NCI-H345 treated with DMSO at 0.1 percent for 48 hours (cell line): ENCODE data around the gene FBXW4.
"Not testable (repeated sequence)": the region's sequence is repeated elsewhere in the genome, so short reads cannot be mapped to it uniquely, and the experiment has no call there.

Experiments
- DNase-seq: peaks from one replicate; lab custom pipeline; 2025; ENCODE audit not compliant: unreplicated experiment; lab: John Stamatoyannopoulos, UW

Gene FBXW4

GRCh38 chr10:101658975-101659374, 36.0 kb downstream of the FBXW4 start:
- no peak for DNase-seq

- DNase-seq, result no peak
Observed at GRCh38 chr10:101656890-101657289, 38.1 kb downstream of the FBXW4 start.

- DNase-seq, result no peak
Observed at GRCh38 chr10:101655570-101655969, 39.4 kb downstream of the FBXW4 start.

- no peak for DNase-seq
Observed at GRCh38 chr10:101653536-101653935, 41.4 kb downstream of the FBXW4 start.

GRCh38 chr10:101651336-101651735, 43.6 kb downstream of the FBXW4 start:
- DNase-seq, result no peak

- no peak for DNase-seq
Observed at GRCh38 chr10:101650863-101651262, 44.1 kb downstream of the FBXW4 start.

- DNase-seq, result no peak
Observed at GRCh38 chr10:101649525-101650085, 45.4 kb downstream of the FBXW4 start.

GRCh38 chr10:101647255-101647654, 47.7 kb downstream of the FBXW4 start:
- no peak for DNase-seq

- DNase-seq, result no peak
Observed at GRCh38 chr10:101646364-101646763, 48.6 kb downstream of the FBXW4 start.

GRCh38 chr10:101645659-101646058, 49.3 kb downstream of the FBXW4 start:
- no peak for DNase-seq

- no peak for DNase-seq
Observed at GRCh38 chr10:101644002-101644401, 51.0 kb downstream of the FBXW4 start.

GRCh38 chr10:101643546-101643945, 51.4 kb downstream of the FBXW4 start:
- DNase-seq, result no peak

- no peak for DNase-seq
Observed at GRCh38 chr10:101639141-101639900, 55.6 kb downstream of the FBXW4 start.

GRCh38 chr10:101633510-101633909, 61.5 kb downstream of the FBXW4 start:
- DNase-seq, result not testable (repeated sequence)

- DNase-seq, result no peak
Observed at GRCh38 chr10:101631821-101632475, 63.0 kb downstream of the FBXW4 start.

- no peak for DNase-seq
Observed at GRCh38 chr10:101630633-101630920, 64.4 kb downstream of the FBXW4 start.

GRCh38 chr10:101629837-101630632, 64.9 kb downstream of the FBXW4 start:
- DNase-seq, result no peak

GRCh38 chr10:101625821-101626412, 69.1 kb downstream of the FBXW4 start:
- no peak for DNase-seq

GRCh38 chr10:101624526-101625102, 70.4 kb downstream of the FBXW4 start:
- DNase-seq, result no peak

GRCh38 chr10:101623528-101623927, 71.4 kb downstream of the FBXW4 start:
- no peak for DNase-seq

GRCh38 chr10:101619983-101620382, 75.0 kb downstream of the FBXW4 start:
- no peak for DNase-seq
